GM12872 (cell line): ENCODE results near the gene JAZF1.

ENCODE experiments used
- CTCF ChIP-seq: IDR thresholded peaks from 3 replicates; pipeline ENCODE4 v1.5.1; 2011; ENCODE audit warnings: low read depth, mild to moderate bottlenecking, low read length, moderate library complexity; ENCODE audit not compliant: insufficient read depth

Gene JAZF1

GRCh38 chr7:28174442-28174841 lies 6.2 kb downstream of the JAZF1 start:
- no peak for TF ChIP-seq CTCF

DNA sequence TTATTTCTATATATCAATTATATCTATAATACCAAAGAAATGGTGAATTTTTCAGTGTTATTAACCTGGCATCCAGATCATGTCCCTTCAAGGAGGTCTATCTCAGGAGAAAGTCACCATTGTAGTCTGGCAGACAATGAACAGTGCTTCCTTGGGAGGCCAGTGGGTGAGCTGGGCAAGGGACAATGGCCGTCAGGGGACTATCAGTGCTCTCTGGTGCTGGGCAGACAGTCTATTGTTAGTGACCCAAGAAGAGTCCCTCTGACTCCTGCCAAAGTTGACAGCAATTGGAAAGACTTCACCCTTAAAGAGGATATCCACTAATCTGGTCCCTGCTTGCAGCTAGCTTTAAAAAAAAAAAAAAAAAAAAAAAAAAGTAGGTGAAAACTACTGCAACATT lies 7.1 kb downstream of the JAZF1 start:
- no peak for TF ChIP-seq CTCF

GRCh38 chr7:28172958-28173357 lies 7.6 kb downstream of the JAZF1 start:
- TF ChIP-seq CTCF = no peak

DNA sequence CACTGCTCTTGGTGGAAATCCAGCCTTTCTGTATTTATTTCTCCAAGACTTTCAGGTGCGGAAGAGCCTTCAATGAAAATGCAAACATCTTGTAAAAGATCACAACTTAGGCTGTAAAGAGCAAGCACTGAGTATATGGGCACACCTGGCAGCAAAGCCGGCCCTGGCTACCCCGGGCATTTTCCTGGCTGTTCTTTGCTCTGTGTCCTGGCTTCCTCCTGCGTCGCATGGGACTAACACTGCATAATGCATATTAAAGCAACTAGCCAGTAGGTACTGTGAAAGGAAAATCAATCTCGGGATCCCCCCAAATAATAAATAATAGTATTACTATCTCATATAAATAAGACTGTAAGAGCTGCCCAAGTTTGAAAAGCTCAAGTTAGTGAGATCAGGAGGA lies 9.9 kb downstream of the JAZF1 start:
- TF ChIP-seq CTCF = no peak

- no peak for TF ChIP-seq CTCF
These were observed 11.4 kb downstream of the JAZF1 start for GRCh38 chr7:28169230-28169629.

DNA sequence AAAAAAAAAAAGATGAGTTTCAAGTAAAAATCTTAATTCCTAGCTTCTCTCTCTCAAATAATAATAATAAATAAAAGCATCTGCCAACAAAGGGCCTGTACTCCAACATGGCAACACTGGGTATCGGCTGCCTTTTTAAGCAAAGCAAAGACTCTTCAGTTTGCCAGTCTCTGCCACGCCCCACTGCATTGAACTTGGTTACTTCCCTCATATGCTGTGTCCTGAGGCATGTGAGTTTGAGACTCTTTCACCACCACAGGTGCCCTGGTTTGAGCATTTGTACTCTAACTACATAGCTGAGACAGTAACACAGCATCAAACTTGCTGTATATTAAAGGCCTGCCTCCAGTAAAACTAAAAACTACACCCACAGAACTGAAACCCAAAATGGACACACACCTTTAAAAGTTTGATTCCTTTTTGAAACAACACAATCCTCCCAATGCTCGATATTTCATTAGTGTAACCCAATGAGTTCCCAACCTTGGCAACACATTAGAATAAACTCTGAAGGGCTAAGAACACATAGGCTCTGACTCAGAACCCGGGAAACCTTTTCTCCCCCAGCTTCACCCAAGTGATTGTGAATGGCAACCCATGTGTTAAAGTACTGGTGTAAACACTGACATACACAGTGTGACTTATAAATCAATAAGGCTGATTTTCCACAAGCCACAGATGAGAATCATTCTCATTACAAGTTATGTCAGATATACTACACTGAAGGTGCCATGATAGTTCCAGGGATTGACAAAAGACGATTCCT lies 12.0 kb downstream of the JAZF1 start:
- TF ChIP-seq CTCF = no peak

DNA sequence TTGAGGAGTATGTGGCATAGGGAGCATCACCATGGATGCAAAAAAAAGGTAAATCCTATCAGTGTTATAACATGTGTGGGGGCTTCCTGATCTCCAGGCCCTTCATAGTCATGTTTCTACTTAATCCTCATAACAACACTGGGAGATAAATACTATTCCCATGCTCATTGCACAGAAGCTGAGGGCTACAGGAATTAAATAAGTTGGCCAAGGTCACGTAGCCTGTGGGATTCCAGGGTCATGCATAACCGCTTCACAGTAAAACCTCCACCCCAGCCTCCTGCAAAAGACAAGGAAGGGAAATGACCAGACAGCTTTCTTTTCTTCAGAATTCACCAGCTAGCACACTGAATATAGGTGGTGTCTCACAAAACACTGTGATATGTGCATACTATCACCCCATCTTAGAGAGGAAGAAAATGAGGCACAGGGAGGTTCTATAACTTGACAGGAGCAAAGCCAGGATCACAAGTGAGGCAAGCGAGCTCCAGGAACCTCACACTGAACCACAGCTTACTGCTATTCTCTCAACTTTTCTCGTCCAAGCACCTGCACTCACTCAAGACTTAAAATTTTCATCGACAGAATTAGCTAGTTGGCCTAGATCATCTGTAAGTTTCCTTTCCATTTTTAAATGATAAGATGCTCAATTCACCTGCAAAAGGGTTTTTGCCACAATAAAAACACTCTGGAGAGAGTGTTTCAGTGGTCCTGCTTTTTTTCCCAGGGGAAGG lies 13.4 kb downstream of the JAZF1 start:
- no peak for TF ChIP-seq CTCF
